ENCODE data around the gene IZUMO4.

The IZUMO4 gene

DNA sequence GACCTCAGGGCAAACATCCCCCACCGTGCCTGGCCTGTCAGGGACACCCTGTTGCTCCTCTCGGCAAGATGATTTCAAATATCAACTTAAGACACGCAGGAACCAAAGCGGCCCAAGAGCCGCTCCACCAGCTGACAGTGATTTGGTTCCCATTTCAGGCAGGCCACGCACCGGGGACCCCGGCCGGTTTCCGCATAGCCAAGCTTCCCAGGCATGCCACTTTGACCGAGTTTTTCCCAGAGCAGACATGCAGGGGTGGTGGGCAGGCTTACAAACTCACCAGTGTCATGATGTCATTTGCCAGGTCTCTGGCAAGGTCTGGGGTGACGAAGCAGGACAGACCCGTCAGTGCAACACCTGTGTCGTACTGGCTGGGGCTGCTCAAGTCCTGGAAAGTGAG lies 35.5 kb downstream of the IZUMO4 start:
- peaks cover 60% of the 10 kb centered on the region for H3K79me2 ChIP-seq (ENCODE audit: insufficient read depth, low read length)
- ATAC-seq (ENCODE audit: insufficient read depth, low read depth): no peak
- H3K36me3 ChIP-seq (ENCODE audit: insufficient read depth, low read length): peaks cover 74% of the 10 kb centered on the region

DNA sequence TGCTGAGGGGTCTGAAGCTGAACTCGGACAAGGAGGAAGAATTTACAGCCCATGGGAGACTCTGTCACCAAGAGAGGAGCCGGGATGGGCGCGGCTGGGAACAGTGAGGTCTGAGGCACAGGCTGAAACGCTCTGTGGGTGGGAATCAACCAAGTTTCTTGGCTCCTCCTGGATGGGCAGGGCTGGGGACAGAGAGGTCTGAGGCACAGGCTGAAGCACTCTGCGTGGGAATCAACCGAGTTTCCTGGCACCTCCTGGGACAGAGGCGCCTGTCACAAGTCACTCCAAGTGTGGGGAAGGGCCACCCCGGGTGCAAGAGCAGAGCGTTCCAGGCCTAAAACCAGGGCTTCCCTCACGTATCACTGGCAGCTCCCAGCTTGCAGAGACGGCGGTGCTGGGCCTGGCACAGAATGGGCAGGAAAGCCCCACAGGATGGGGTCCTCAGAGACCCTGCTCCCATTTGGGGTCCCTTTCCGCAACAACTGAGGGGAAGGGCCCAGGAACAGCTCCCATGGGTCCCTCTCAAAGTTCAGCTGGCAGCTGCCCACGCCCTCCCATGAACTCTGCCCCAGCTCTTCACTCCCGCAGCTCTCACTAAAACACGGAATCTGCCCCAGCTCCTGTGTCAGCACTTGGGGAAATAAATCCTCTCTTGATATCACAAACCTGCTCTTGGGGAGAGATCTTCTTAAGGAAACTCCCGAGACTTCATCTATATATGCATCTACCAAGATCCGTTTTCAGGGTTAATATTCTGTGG lies 36.2 kb downstream of the IZUMO4 start:
- H4K20me1 ChIP-seq (ENCODE audit: insufficient read depth, low read length): peaks cover 55% of the 10 kb centered on the region
- H3K4me1 ChIP-seq (ENCODE audit: insufficient read depth, low read length): no peaks in the 10 kb centered on the region
- H3K36me3 ChIP-seq (ENCODE audit: insufficient read depth, low read length): peaks cover 75% of the 10 kb centered on the region
- H3K9me3 ChIP-seq (ENCODE audit: insufficient read depth, low read length, severe bottlenecking): no peaks in the 10 kb centered on the region
- no peak overlapping the region for H3K27ac ChIP-seq (ENCODE audit: low read length)
- no peak overlapping the region for H3K4me3 ChIP-seq (ENCODE audit: low read depth in 1 of 2, low read length in 2 of 2)
- no peak for TF ChIP-seq EZH2 (IDR thresholded peaks at IDR 0.05; ENCODE audit: borderline replicate concordance, low read depth, low read length, severe bottlenecking)
- TF ChIP-seq, protein P1, sequence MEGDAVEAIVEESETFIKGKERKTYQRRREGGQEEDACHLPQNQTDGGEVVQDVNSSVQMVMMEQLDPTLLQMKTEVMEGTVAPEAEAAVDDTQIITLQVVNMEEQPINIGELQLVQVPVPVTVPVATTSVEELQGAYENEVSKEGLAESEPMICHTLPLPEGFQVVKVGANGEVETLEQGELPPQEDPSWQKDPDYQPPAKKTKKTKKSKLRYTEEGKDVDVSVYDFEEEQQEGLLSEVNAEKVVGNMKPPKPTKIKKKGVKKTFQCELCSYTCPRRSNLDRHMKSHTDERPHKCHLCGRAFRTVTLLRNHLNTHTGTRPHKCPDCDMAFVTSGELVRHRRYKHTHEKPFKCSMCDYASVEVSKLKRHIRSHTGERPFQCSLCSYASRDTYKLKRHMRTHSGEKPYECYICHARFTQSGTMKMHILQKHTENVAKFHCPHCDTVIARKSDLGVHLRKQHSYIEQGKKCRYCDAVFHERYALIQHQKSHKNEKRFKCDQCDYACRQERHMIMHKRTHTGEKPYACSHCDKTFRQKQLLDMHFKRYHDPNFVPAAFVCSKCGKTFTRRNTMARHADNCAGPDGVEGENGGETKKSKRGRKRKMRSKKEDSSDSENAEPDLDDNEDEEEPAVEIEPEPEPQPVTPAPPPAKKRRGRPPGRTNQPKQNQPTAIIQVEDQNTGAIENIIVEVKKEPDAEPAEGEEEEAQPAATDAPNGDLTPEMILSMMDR (IDR thresholded peaks at IDR 0.05; ENCODE audit: borderline replicate concordance, extremely low read depth, low read length, poor library complexity, severe bottlenecking): no peak
- no peak overlapping the region for H3K4me2 ChIP-seq (ENCODE audit: insufficient read depth, low read length)
- H3K9ac ChIP-seq (ENCODE audit: low read depth, low read length): no peak overlapping the region
- no peak for ATAC-seq (ENCODE audit: insufficient read depth, low read depth)
- H2AFZ ChIP-seq (ENCODE audit: low read depth, low read length): no peak overlapping the region
- no peak for DNase-seq
- H3K27me3 ChIP-seq (ENCODE audit: insufficient read depth, low read length, poor library complexity): no peaks in the 10 kb centered on the region
- peaks cover 62% of the 10 kb centered on the region for H3K79me2 ChIP-seq (ENCODE audit: insufficient read depth, low read length)

More for the DNA sequence above, 35.5 kb downstream of the IZUMO4 start:
- no peak for DNase-seq
- no peak for TF ChIP-seq EZH2 (IDR thresholded peaks at IDR 0.05; ENCODE audit: borderline replicate concordance, low read depth, low read length, severe bottlenecking)
- TF ChIP-seq, protein P1 (IDR thresholded peaks at IDR 0.05; ENCODE audit: borderline replicate concordance, extremely low read depth, low read length, poor library complexity, severe bottlenecking): no peak
- H3K4me1 ChIP-seq (ENCODE audit: insufficient read depth, low read length): no peaks in the 10 kb centered on the region
- no peaks in the 10 kb centered on the region for H3K27me3 ChIP-seq (ENCODE audit: insufficient read depth, low read length, poor library complexity)
- H3K4me3 ChIP-seq (ENCODE audit: low read depth in 1 of 2, low read length in 2 of 2): no peak overlapping the region
- peaks cover 55% of the 10 kb centered on the region for H4K20me1 ChIP-seq (ENCODE audit: insufficient read depth, low read length)
- no peaks in the 10 kb centered on the region for H3K9me3 ChIP-seq (ENCODE audit: insufficient read depth, low read length, severe bottlenecking)
- no peak overlapping the region for H3K4me2 ChIP-seq (ENCODE audit: insufficient read depth, low read length)
- H2AFZ ChIP-seq (ENCODE audit: low read depth, low read length): no peak overlapping the region
- H3K9ac ChIP-seq (ENCODE audit: low read depth, low read length): no peak overlapping the region
- H3K27ac ChIP-seq (ENCODE audit: low read length): no peak overlapping the region

DNA sequence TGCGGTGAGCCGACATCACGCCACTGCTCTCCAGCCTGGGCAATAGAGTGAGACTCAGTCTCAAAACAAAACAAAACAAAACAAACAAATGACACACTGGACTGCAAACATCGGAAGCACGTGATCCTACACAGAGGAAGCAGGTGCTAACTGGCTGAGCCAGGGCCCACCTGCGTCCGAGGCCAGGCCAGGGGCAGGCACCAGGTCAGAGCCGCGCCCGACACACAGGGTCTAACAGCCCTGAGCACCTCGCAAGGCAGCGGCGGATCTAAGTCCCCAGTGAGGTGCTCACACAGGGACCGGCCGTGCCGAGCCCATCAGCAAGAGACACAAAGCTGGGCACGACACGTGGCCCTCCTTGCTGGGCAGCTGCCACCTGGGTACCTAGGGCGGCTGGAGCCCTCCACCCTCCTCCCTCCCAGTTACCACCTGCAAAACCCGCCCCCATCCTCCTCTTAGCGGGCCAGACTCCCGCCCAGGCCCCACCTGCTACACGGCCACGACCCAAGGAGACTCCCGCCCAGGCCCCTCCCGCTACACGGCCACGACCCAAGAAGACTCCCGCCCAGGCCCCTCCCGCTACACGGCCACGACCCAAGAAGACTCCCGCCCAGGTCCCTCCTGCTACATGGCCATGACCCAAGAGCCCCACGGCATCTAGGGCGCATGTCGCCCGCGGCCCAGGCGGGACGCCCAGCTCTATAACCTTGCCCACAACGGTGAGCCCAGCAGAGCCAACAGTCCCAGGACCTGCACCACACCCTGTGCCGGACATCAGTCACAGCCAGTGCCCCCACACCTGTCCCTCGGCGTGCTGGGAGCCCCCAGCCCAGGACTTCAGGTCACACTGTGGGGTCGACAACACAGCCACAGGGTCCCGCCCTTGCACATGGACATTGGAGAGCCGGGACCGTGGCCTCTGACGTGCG lies 39.0 kb downstream of the IZUMO4 start:
- H3K4me3 ChIP-seq (ENCODE audit: low read depth in 1 of 2, low read length in 2 of 2): no peak overlapping the region
- H3K79me2 ChIP-seq (ENCODE audit: insufficient read depth, low read length): peaks cover 73% of the 10 kb centered on the region
- H3K9me3 ChIP-seq (ENCODE audit: insufficient read depth, low read length, severe bottlenecking): no peaks in the 10 kb centered on the region
- no peaks in the 10 kb centered on the region for H3K4me1 ChIP-seq (ENCODE audit: insufficient read depth, low read length)
- no peak overlapping the region for H2AFZ ChIP-seq (ENCODE audit: low read depth, low read length)
- peaks cover 77% of the 10 kb centered on the region for H3K36me3 ChIP-seq (ENCODE audit: insufficient read depth, low read length)
- no peak overlapping the region for H3K4me2 ChIP-seq (ENCODE audit: insufficient read depth, low read length)
- H3K27ac ChIP-seq (ENCODE audit: low read length): no peak overlapping the region
- H3K27me3 ChIP-seq (ENCODE audit: insufficient read depth, low read length, poor library complexity): no peaks in the 10 kb centered on the region
- H3K9ac ChIP-seq (ENCODE audit: low read depth, low read length): no peak overlapping the region
- DNase-seq (no peak), ATAC-seq (ENCODE audit: insufficient read depth, low read depth) (no peak)
- peaks cover 58% of the 10 kb centered on the region for H4K20me1 ChIP-seq (ENCODE audit: insufficient read depth, low read length)
- TF ChIP-seq, protein P1 (IDR thresholded peaks at IDR 0.05; ENCODE audit: borderline replicate concordance, extremely low read depth, low read length, poor library complexity, severe bottlenecking): no peak
- no peak for TF ChIP-seq EZH2 (IDR thresholded peaks at IDR 0.05; ENCODE audit: borderline replicate concordance, low read depth, low read length, severe bottlenecking)
